Skeletal muscle satellite cell (primary cell): ENCODE results near the gene TEAD1. TPM values are rescaled to one million over a fixed set of nuclear protein-coding genes. Genes with fewer than 3 reads are reported as not detected.

Experiments
- small RNA-seq: library from RNA; depleted of rRNA; stranded (forward); fragments of <200 nt; gene quantifications from one replicate; pipeline ENCODE3, GENCODE V24; 2012

The TEAD1 gene

Small RNAs within 50 kb of the gene (small RNA-seq; reads per million reads assigned to genes)
- not detected for gene RF00424
